Neural cell (in vitro differentiated cells): ENCODE data around the gene CCT4. TPM values are rescaled to one million over a fixed set of nuclear protein-coding genes. Genes with fewer than 3 reads are reported as not detected.
"Not testable (repeated sequence)": the region's sequence is repeated elsewhere in the genome, so short reads cannot be mapped to it uniquely, and the experiment has no call there.

ENCODE experiments used
- H2AFZ ChIP-seq: fragments of 200-600, 300-800 bp; sonication (generic), shearing (Covaris generic); 2 replicates; pipeline ENCODE4 v1.6.0; 2014; ENCODE audit warnings: low read depth, mild to moderate bottlenecking, antibody characterized with exemption, low read length, moderate library complexity
- H3F3A ChIP-seq: fragments of 200-600 bp; shearing (Covaris generic); 2 replicates; pipeline ENCODE4 v1.6.1; 2016; ENCODE audit warnings: mild to moderate bottlenecking, moderate library complexity, mixed read lengths, antibody characterized with exemption, low read length; ENCODE audit not compliant: insufficient read depth, poor library complexity, severe bottlenecking
- H3K27ac ChIP-seq: fragments of 200-600, 300-800 bp; sonication (generic), shearing (Covaris generic); 2 replicates; pipeline ENCODE4 v1.5.1; 2014; ENCODE audit warnings: mild to moderate bottlenecking, low read length, moderate library complexity
- H3K27me3 ChIP-seq: fragments of 300-800, 200-600 bp; sonication (generic), shearing (Covaris generic); 2 replicates; pipeline ENCODE4 v1.6.0; 2014; ENCODE audit warnings: mild to moderate bottlenecking, low read depth, low read length, moderate library complexity; ENCODE audit not compliant: insufficient read depth
- H3K36me3 ChIP-seq: fragments of 300-800, 200-600 bp; sonication (generic), shearing (Covaris generic); 2 replicates; pipeline ENCODE4 v1.5.1; 2014; ENCODE audit warnings: mild to moderate bottlenecking, antibody characterized with exemption, low read length, moderate library complexity; ENCODE audit not compliant: insufficient read depth
- H3K4me2 ChIP-seq: fragments of 300-800, 200-600 bp; sonication (generic), shearing (Covaris generic); 2 replicates; pipeline ENCODE4 v1.6.0; 2014; ENCODE audit warnings: mild to moderate bottlenecking, low read length
- H3K4me3 ChIP-seq: fragments of 300-800, 200-600 bp; sonication (generic), shearing (Covaris generic); 2 replicates; pipeline ENCODE4 v1.5.1; 2014; ENCODE audit warnings: mild to moderate bottlenecking, low read length, moderate library complexity
- H3K79me2 ChIP-seq: fragments of 200-600 bp; shearing (Covaris generic); replicated peaks from 2 replicates; pipeline ENCODE4 v1.6.0; 2014; ENCODE audit warnings: mild to moderate bottlenecking, low read length, moderate library complexity; ENCODE audit not compliant: insufficient read depth
- H3K9ac ChIP-seq: fragments of 300-800, 200-600 bp; sonication (generic), shearing (Covaris generic); 2 replicates; pipeline ENCODE4 v1.6.1; 2016; ENCODE audit warnings: mild to moderate bottlenecking, low read length, mixed read lengths
- H3K9me2 ChIP-seq: fragments of 200-600 bp; shearing (Covaris generic); 2 replicates; pipeline ENCODE4 v1.6.1; 2016; ENCODE audit warnings: mild to moderate bottlenecking, low read length, mixed read lengths; ENCODE audit not compliant: insufficient read depth
- H3K9me3 ChIP-seq: fragments of 200-600, 300-800 bp; sonication (generic), shearing (Covaris generic); 2 replicates; pipeline ENCODE4 v1.6.1; 2016; ENCODE audit warnings: mild to moderate bottlenecking, mixed run types, low read length, moderate library complexity, mixed read lengths
- H4K20me1 ChIP-seq: fragments of 200-600 bp; shearing (Covaris generic); 2 replicates; pipeline ENCODE4 v1.6.1; 2016; ENCODE audit warnings: mild to moderate bottlenecking, mixed run types; ENCODE audit not compliant: insufficient read depth
- CTCF ChIP-seq: fragments of 450-650 bp; IDR thresholded peaks from 2 replicates; pipeline ENCODE4 v1.5.1; 2014; ENCODE audit warnings: antibody characterized with exemption, mild to moderate bottlenecking, moderate library complexity; ENCODE audit not compliant: poor library complexity, severe bottlenecking
- EP300 ChIP-seq: fragments of 450-650 bp; conservative IDR thresholded peaks from 2 replicates; pipeline ENCODE4 v1.6.1; 2014; ENCODE audit warnings: antibody characterized with exemption, mild to moderate bottlenecking, moderate library complexity; ENCODE audit not compliant: poor library complexity, severe bottlenecking
- EZH2 ChIP-seq: fragments of 200-600, 300-800 bp; shearing (Covaris generic), sonication (generic); IDR thresholded peaks from 2 replicates; pipeline ENCODE4 v1.6.1; 2014; ENCODE audit warnings: antibody characterized with exemption, low read length, borderline replicate concordance, mild to moderate bottlenecking; ENCODE audit not compliant: insufficient read depth, poor library complexity, severe bottlenecking
- MXI1 ChIP-seq: fragments of 450-650 bp; conservative IDR thresholded peaks from 2 replicates; pipeline ENCODE4 v1.6.1; 2014; ENCODE audit warnings: antibody characterized with exemption, mild to moderate bottlenecking; ENCODE audit not compliant: poor library complexity, severe bottlenecking
- POLR2AphosphoS5 ChIP-seq: IDR thresholded peaks from 2 replicates; pipeline ENCODE4 v1.6.1; 2012
- RAD21 ChIP-seq: fragments of 450-650 bp; conservative IDR thresholded peaks from 2 replicates; pipeline ENCODE4 v1.6.1; 2014; ENCODE audit warnings: antibody characterized with exemption, mild to moderate bottlenecking, moderate library complexity
- SMC3 ChIP-seq: fragments of 450-650 bp; conservative IDR thresholded peaks from 2 replicates; pipeline ENCODE4 v1.6.1; 2014; ENCODE audit warnings: antibody characterized with exemption, mild to moderate bottlenecking, moderate library complexity; ENCODE audit not compliant: poor library complexity
- TAF1 ChIP-seq: IDR thresholded peaks from 2 replicates; pipeline ENCODE4 v1.6.1; 2012; ENCODE audit warnings: low read depth
- polyA plus RNA-seq: library from polyadenylated mRNA; depleted of rRNA; stranded (reverse); fragments of >200 nt; gene quantifications from 2 replicates; pipeline ENCODE4 v1.2.3, GENCODE V29; 2014
- TF ChIP-seq, protein P1 (sequence below): IDR thresholded peaks from 2 replicates; pipeline ENCODE4 v1.6.1; 2012; ENCODE audit warnings: borderline replicate concordance

The CCT4 gene
- polyA plus RNA-seq, 1 donor from 2014 or later = 140 TPM

DNA sequence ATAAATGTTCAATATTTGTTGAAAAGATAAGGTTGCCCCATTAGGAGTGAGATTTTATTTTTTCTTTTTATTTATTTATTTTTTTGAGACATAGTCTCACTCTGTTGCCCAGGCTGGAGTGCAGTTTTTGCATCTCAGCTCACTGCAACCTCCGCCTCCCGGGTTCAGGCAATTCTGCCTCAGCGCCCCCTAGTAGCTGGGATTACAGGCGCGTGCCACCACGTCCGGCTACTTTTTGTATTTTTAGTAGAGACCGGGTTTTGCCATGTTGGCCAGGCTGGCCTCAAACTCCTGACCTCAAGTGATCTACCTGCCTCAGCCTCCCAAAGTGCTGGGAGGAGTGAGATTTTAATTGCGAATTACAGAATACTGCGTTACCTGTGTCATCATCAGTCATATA lies 37.2 kb downstream of the CCT4 start:
- not testable (repeated sequence) for H3K4me3 ChIP-seq, H3F3A ChIP-seq, H3K36me3 ChIP-seq, H3K27ac ChIP-seq, H3K27me3 ChIP-seq, H4K20me1 ChIP-seq, H3K9me2 ChIP-seq, H3K9ac ChIP-seq, H3K4me2 ChIP-seq, H2AFZ ChIP-seq, H3K9me3 ChIP-seq, H3K79me2 ChIP-seq

- H3K36me3 ChIP-seq = peaks cover 7% of the 10 kb centered on the region
- no peaks in the 10 kb centered on the region for H4K20me1 ChIP-seq
- H3K9ac ChIP-seq = no peak overlapping the region
- no peak for TF ChIP-seq MXI1
- TF ChIP-seq, protein P1, sequence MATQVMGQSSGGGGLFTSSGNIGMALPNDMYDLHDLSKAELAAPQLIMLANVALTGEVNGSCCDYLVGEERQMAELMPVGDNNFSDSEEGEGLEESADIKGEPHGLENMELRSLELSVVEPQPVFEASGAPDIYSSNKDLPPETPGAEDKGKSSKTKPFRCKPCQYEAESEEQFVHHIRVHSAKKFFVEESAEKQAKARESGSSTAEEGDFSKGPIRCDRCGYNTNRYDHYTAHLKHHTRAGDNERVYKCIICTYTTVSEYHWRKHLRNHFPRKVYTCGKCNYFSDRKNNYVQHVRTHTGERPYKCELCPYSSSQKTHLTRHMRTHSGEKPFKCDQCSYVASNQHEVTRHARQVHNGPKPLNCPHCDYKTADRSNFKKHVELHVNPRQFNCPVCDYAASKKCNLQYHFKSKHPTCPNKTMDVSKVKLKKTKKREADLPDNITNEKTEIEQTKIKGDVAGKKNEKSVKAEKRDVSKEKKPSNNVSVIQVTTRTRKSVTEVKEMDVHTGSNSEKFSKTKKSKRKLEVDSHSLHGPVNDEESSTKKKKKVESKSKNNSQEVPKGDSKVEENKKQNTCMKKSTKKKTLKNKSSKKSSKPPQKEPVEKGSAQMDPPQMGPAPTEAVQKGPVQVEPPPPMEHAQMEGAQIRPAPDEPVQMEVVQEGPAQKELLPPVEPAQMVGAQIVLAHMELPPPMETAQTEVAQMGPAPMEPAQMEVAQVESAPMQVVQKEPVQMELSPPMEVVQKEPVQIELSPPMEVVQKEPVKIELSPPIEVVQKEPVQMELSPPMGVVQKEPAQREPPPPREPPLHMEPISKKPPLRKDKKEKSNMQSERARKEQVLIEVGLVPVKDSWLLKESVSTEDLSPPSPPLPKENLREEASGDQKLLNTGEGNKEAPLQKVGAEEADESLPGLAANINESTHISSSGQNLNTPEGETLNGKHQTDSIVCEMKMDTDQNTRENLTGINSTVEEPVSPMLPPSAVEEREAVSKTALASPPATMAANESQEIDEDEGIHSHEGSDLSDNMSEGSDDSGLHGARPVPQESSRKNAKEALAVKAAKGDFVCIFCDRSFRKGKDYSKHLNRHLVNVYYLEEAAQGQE = no peak
- no peak for TF ChIP-seq CTCF
- TF ChIP-seq SMC3 = no peak
- no peak for TF ChIP-seq RAD21
- no peak for TF ChIP-seq TAF1
- TF ChIP-seq EZH2 = no peak
- no peak for TF ChIP-seq POLR2AphosphoS5
- no peak overlapping the region for H3K4me3 ChIP-seq
- no peaks in the 10 kb centered on the region for H3F3A ChIP-seq
- no peaks in the 10 kb centered on the region for H3K27me3 ChIP-seq
- no peaks in the 10 kb centered on the region for H3K9me2 ChIP-seq
- H3K9me3 ChIP-seq = no peaks in the 10 kb centered on the region
- H3K4me2 ChIP-seq = no peak overlapping the region
- H3K27ac ChIP-seq = no peak overlapping the region
- H2AFZ ChIP-seq = no peak overlapping the region
- H3K79me2 ChIP-seq = no peaks in the 10 kb centered on the region
These were observed 43.1 kb downstream of the CCT4 start for GRCh38 chr2:61845320-61845719.

DNA sequence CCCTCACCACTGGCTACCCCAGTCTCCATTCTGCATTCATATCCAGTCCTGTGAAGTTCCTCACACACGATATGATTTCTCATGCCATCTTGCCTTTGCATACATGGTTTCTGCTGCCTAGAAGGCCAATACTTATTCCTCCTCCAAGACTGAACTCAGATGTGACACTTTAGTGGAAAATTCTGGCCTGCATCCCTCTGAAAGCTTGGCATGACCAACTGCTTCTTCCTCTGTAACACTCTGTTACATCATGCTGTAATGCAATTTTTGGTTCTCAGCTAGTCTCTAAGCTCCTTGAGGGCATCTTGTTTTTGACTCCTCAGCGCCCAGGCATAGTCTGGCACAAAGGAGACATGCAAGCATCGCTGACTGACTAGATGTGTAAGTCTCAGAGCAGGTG lies 47.2 kb downstream of the CCT4 start:
- Histone ChIP-seq H3K9me2 (no peaks in the 10 kb centered on the region), H3K9me3 (no peaks in the 10 kb centered on the region), H3K27ac (no peak overlapping the region), H3K36me3 (peaks cover 7% of the 10 kb centered on the region), H3K79me2 (no peaks in the 10 kb centered on the region), H3K9ac (no peak overlapping the region), H2AFZ (no peak overlapping the region), H4K20me1 (no peaks in the 10 kb centered on the region), H3K4me3 (no peak overlapping the region), H3F3A (no peaks in the 10 kb centered on the region), H3K27me3 (no peaks in the 10 kb centered on the region), H3K4me2 (no peak overlapping the region)
- TF ChIP-seq EP300 (no peak), POLR2AphosphoS5 (no peak), MXI1 (no peak), EZH2 (no peak), SMC3 (no peak), CTCF (no peak), RAD21 (no peak), TAF1 (no peak)
- TF ChIP-seq, protein P1 = no peak
